ENCODE data around the gene ANKRD63.

GRCh38 chr15:40328176-40328575 lies 45.3 kb upstream of the ANKRD63 start:
- no peak for TF ChIP-seq EZH2phosphoT487 (IDR thresholded peaks at IDR 0.05)
- TF ChIP-seq, protein P1, sequence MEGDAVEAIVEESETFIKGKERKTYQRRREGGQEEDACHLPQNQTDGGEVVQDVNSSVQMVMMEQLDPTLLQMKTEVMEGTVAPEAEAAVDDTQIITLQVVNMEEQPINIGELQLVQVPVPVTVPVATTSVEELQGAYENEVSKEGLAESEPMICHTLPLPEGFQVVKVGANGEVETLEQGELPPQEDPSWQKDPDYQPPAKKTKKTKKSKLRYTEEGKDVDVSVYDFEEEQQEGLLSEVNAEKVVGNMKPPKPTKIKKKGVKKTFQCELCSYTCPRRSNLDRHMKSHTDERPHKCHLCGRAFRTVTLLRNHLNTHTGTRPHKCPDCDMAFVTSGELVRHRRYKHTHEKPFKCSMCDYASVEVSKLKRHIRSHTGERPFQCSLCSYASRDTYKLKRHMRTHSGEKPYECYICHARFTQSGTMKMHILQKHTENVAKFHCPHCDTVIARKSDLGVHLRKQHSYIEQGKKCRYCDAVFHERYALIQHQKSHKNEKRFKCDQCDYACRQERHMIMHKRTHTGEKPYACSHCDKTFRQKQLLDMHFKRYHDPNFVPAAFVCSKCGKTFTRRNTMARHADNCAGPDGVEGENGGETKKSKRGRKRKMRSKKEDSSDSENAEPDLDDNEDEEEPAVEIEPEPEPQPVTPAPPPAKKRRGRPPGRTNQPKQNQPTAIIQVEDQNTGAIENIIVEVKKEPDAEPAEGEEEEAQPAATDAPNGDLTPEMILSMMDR (IDR thresholded peaks at IDR 0.05): no peak
